Measurements from ENCODE around the gene FOXO1.

Gene FOXO1

GRCh38 chr13:40635315-40635995 is 31.0 kb downstream of the FOXO1 start:
- FAIRE-seq = no peak

GRCh38 chr13:40632915-40633314 is 33.5 kb downstream of the FOXO1 start:
- no peak for FAIRE-seq

GRCh38 chr13:40631605-40632004 is 34.8 kb downstream of the FOXO1 start:
- no peak for FAIRE-seq

GRCh38 chr13:40629678-40630384 is 36.6 kb downstream of the FOXO1 start:
- no peak for FAIRE-seq

GRCh38 chr13:40626977-40627376 is 39.5 kb downstream of the FOXO1 start:
- no peak for FAIRE-seq

- no peak for FAIRE-seq
Measured at GRCh38 chr13:40626561-40626960, 39.9 kb downstream of the FOXO1 start.

- FAIRE-seq = no peak
Measured at GRCh38 chr13:40624986-40625385, 41.5 kb downstream of the FOXO1 start.

- no peak for FAIRE-seq
Measured at GRCh38 chr13:40624383-40624782, 42.1 kb downstream of the FOXO1 start.

GRCh38 chr13:40622761-40623160 is 43.7 kb downstream of the FOXO1 start:
- no peak for FAIRE-seq

- no peak for FAIRE-seq
Measured at GRCh38 chr13:40622246-40622645, 44.2 kb downstream of the FOXO1 start.

GRCh38 chr13:40619479-40619814 is 47.0 kb downstream of the FOXO1 start:
- FAIRE-seq = no peak

- FAIRE-seq = no peak
Measured at GRCh38 chr13:40618581-40619478, 47.6 kb downstream of the FOXO1 start.

- no peak for FAIRE-seq
Measured at GRCh38 chr13:40617801-40618356, 48.6 kb downstream of the FOXO1 start.

- no peak for FAIRE-seq
Measured at GRCh38 chr13:40615619-40616018, 50.8 kb downstream of the FOXO1 start.

GRCh38 chr13:40613914-40614313 is 52.5 kb downstream of the FOXO1 start:
- FAIRE-seq = no peak

- FAIRE-seq = no peak
Measured at GRCh38 chr13:40613192-40613818, 53.1 kb downstream of the FOXO1 start.

- no peak for FAIRE-seq
Measured at GRCh38 chr13:40612041-40612440, 54.4 kb downstream of the FOXO1 start.

GRCh38 chr13:40611635-40612034 is 54.8 kb downstream of the FOXO1 start:
- no peak for FAIRE-seq

GRCh38 chr13:40611004-40611403 is 55.4 kb downstream of the FOXO1 start:
- no peak for FAIRE-seq

GRCh38 chr13:40609972-40610726 is 56.3 kb downstream of the FOXO1 start:
- no peak for FAIRE-seq

GRCh38 chr13:40608308-40608707 is 58.1 kb downstream of the FOXO1 start:
- no peak for FAIRE-seq

GRCh38 chr13:40605573-40605972 is 60.9 kb downstream of the FOXO1 start:
- FAIRE-seq = no peak

Data from A204.1 (cell line).